Fibroblast of the aortic adventitia (primary cell): ENCODE data around the gene CDYL2. TPM values are rescaled to one million over a fixed set of nuclear protein-coding genes. Genes with fewer than 3 reads are reported as not detected.

Experiments used
- DNase-seq: peaks from one replicate; pipeline ENCODE4 v3.0.0-alpha.2; 2010; ENCODE audit warnings: low read depth
- H3K4me3 ChIP-seq: 2 replicates; pipeline ENCODE4 v1.5.1; 2011; ENCODE audit warnings: low read depth, mild to moderate bottlenecking, control low read depth, low read length, moderate library complexity
- CTCF ChIP-seq: IDR thresholded peaks from 2 replicates; pipeline ENCODE4 v1.5.1; 2011; ENCODE audit warnings: mild to moderate bottlenecking, low read length, control low read depth, inconsistent platforms; ENCODE audit not compliant: insufficient read depth
- total RNA-seq: library from RNA; depleted of rRNA; stranded (reverse); fragments of >200 nt; gene quantifications from 2 replicates; pipeline ENCODE4 v1.2.3, GENCODE V29; 2012; ENCODE audit warnings: low replicate concordance

The CDYL2 gene
- total RNA-seq, 1 donor = 5.2 TPM

DNA sequence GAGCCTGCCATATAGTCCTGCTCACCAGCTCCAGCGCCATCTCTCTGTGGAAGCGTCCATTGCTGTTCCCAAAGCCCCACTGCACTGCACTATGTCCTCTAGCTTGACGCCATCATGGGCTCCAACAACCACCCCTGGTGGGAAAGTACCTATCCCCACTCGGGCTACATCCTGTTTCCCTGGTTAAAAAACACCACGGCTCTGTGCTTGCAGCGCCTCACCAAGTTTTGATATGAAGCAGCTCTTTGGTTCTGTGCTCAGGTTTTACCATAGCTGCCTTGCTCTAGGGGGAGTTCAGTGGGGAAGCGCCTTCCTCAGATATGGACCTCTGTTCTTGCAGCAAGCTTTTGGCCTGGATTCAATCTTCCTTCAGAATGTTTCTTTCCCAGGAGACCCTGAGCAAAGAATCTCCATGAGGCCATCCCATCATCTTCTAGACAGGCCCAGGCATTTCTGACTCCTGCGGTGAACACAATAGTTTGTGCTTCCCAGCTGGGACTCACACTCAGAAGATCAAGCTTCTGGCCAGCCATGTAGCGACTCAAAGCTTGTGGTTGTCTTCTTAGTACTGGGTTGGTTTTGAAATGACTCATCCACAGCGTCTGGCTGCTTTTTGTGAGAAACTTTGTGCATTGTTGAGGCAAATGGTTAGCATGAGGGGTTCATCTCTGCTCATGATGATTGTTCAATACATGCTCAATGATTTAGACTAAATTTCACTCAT lies 224.1 kb downstream of the CDYL2 start:
- peak; percentile 24 for DNase-seq
- no peak overlapping the region for H3K4me3 ChIP-seq
- no peak for TF ChIP-seq CTCF

DNA sequence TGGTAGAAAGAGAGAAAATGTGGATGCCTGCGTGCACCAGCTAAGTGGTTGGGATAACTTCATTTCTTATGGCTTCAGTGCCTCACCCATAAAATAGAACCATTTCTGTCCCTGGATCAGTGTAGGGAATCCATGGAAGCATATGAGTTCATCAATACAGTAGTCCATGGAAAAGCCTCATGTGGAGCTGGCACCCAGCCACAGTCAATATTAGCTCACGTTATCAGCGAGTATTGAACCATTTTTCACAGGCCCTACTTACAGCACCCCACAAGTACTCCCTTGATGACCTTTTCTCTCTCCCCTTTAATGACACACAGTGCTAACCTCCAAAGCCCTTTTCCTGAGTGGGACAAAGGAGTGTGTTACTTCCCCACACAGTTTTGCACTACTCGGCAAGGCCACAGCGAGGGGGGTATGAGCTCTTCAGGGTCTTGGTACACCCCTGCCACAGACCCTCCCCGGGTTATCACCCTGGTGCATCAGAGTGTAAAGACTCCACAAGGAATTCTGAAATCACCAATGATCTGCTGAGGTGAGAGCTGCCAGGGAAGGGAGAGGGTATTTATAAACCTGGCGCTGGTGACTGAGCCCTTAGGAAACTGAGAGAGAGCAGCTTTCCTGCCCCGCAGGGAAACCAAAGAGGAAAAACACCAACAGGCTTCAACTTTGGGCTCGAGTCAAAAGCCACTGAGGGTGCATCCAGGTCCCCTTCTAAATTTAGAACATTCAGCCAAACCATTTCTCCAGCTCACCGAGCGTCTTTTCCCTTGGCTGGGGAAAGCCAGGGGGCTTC lies 226.7 kb downstream of the CDYL2 start:
- H3K4me3 ChIP-seq = no peak overlapping the region
- no peak for DNase-seq
- no peak for TF ChIP-seq CTCF

DNA sequence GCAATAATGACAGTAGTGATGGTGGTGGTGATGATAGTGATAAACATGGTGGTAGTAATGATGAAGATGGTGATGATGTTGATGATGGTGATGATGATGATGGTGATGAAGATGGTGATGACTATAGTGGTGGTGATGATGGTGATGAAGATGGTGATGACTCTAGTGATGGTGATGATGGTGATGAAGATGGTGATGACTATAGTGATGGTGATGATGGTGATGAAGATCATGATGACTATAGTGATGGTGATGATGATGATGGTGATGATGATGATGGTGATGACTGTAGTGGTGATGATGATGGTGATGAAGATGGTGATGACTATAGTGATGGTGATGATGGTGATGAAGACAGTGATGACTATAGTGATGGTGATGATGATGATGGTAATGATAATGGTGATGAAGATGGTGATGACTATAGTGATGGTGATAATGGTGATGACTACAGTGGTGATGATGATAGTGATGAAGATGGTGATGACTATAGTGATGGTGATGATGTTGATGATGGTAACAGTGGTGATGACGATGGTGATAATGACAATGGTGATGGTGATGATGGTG lies 228.0 kb downstream of the CDYL2 start:
- no peak for DNase-seq
- H3K4me3 ChIP-seq = no peak overlapping the region
- no peak for TF ChIP-seq CTCF

DNA sequence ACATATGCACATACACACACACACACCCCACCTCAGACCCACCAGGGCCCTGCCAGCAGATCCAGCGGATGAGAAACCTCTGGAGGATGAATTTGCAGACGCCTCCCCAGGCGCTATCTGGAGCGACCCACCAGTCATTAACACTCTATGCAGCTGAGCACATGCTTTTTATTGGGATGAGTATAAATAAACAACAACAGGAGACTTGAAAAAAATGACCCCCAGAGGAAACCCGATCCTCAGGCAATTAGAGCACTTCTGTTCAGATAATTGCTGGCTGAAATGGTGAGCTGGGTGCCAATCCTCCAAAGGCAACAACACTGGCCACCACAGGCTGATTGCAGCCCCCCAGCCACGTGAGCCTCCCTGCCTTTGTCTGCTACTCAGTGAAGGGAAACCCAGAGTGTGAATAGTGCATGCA lies 230.7 kb downstream of the CDYL2 start:
- no peak overlapping the region for H3K4me3 ChIP-seq
- no peak for DNase-seq
- no peak for TF ChIP-seq CTCF

DNA sequence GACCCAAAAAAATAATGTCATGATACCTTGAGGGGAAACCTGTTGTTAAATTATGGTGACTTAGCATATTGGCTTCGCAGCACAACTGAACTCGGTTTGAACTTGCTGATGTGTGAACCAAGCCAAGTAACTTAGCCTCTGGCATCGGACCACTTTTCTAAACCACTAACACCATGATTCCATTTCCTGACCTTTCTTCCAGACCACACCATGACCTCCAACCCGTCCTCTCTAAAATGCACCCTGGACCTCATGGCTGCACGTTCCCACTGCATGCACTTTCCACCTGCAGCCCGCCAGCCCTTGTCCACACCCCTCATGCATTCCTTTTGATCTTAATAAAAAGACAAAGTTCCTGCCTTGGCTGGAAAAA lies 234.3 kb downstream of the CDYL2 start:
- H3K4me3 ChIP-seq = no peak overlapping the region
- peak; percentile 89 for DNase-seq
- no peak for TF ChIP-seq CTCF

DNA sequence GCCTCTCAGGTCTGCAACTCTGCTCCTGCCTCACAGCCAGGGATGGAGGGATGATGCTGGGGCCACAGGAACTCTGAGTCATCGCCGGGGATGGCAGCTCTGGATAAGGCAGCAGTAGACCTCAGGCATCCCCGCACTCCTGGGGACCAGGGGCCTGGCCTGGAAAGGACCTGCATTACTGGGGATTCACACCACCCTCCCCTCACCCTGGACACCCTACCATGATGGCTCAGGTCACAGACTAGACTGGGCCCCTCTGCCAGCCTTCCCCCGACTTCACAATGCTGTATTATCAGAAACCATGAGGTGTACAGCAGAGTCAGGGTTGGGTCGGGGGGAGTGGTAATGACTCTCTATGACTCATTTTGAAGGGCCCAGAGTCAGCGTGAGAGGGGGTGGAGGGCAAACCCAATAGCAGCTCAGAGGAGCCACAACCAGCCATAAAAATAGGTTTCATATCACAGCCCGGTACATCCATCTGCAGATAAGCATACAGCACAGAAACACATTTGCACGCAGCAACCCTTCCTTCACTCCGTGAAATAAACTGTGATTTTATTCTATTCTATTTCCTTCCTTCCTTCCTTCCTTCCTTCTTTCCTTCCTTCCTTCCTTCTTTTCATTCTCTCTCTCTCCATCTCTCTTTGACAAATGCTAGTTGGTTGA lies 234.8 kb downstream of the CDYL2 start:
- no peak overlapping the region for H3K4me3 ChIP-seq
- no peak for TF ChIP-seq CTCF
- DNase-seq = peak; percentile 83
